OCI-LY7 (cell line): ENCODE measurements around the gene CAAP1. TPM values are rescaled to one million over a fixed set of nuclear protein-coding genes. Genes with fewer than 3 reads are reported as not detected.

Experiments used
- BruUV-seq: library from RNA; stranded (reverse); fragments of 400-500 nt; replicated peaks from 2 replicates; lab custom pipeline; 2021; lab: Mats Ljungman, UMichigan
- CTCF ChIA-PET: fragments of 300-600 bp; sonication (Branson Sonifier 250); formaldehyde crosslinking; loops from one replicate; lab custom pipeline; 2022; ENCODE audit warnings: antibody characterized with exemption; ENCODE audit not compliant: unreplicated experiment; lab: Charles Lee
- POLR2A ChIA-PET: fragments of 300-600 bp; sonication (Branson Sonifier 250); formaldehyde crosslinking; loops from one replicate; lab custom pipeline; 2022; ENCODE audit warnings: antibody characterized with exemption; lab: Charles Lee
- DNase-seq: peaks from one replicate; pipeline ENCODE4 v3.0.0-alpha.2; 2015; ENCODE audit warnings: low spot score
- H2AFZ ChIP-seq: fragments of 200-600 bp; sonication (generic), shearing (Covaris generic); 2 replicates; pipeline ENCODE4 v1.6.1; 2014; ENCODE audit warnings: mild to moderate bottlenecking, antibody characterized with exemption, low read length, moderate library complexity
- H3K27ac ChIP-seq: fragments of 200-600 bp; sonication (generic); 2 replicates; pipeline ENCODE4 v1.5.1; 2014; ENCODE audit warnings: mixed run types, low read depth, mild to moderate bottlenecking, moderate library complexity, low read length, inconsistent platforms; ENCODE audit not compliant: poor library complexity, severe bottlenecking
- H3K36me3 ChIP-seq: fragments of 200-600 bp; sonication (generic); 2 replicates; pipeline ENCODE4 v1.6.1; 2014; ENCODE audit warnings: mild to moderate bottlenecking, antibody characterized with exemption, low read length, moderate library complexity, mixed read lengths; ENCODE audit not compliant: insufficient read depth
- H3K4me1 ChIP-seq: fragments of 200-600 bp; sonication (generic); 2 replicates; pipeline ENCODE4 v1.5.1; 2014; ENCODE audit warnings: mild to moderate bottlenecking, low read length; ENCODE audit not compliant: insufficient read depth, poor library complexity, severe bottlenecking
- H3K4me2 ChIP-seq: fragments of 200-600 bp; sonication (generic); 2 replicates; pipeline ENCODE4 v1.6.1; 2014; ENCODE audit warnings: mild to moderate bottlenecking, low read length
- H3K4me3 ChIP-seq: fragments of 200-600 bp; sonication (generic); 2 replicates; pipeline ENCODE4 v1.5.1; 2014; ENCODE audit warnings: mild to moderate bottlenecking, low read depth, low read length; ENCODE audit not compliant: poor library complexity, severe bottlenecking
- H3K79me2 ChIP-seq: fragments of 200-600 bp; sonication (generic); 2 replicates; pipeline ENCODE4 v1.6.1; 2016; ENCODE audit warnings: low read depth, mild to moderate bottlenecking, low read length, moderate library complexity, mixed read lengths; ENCODE audit not compliant: insufficient read depth
- H3K9me2 ChIP-seq: fragments of 200-600 bp; sonication (generic); 2 replicates; pipeline ENCODE4 v1.6.1; 2016; ENCODE audit warnings: mild to moderate bottlenecking, low read length, mixed read lengths; ENCODE audit not compliant: insufficient read depth
- H3K9me3 ChIP-seq: fragments of 200-600 bp; sonication (generic); 2 replicates; pipeline ENCODE4 v1.6.1; 2014; ENCODE audit warnings: mild to moderate bottlenecking, mixed run types, low read length, mixed read lengths
- H4K20me1 ChIP-seq: fragments of 200-600 bp; sonication (generic); 2 replicates; pipeline ENCODE4 v1.6.1; 2014; ENCODE audit warnings: mild to moderate bottlenecking, antibody characterized with exemption, low read length, moderate library complexity, mixed read lengths; ENCODE audit not compliant: insufficient read depth
- EZH2phosphoT487 ChIP-seq: fragments of 200-600 bp; sonication (generic); IDR thresholded peaks from 2 replicates; pipeline ENCODE4 v1.6.1; 2018; ENCODE audit warnings: low read depth, borderline replicate concordance, mild to moderate bottlenecking, mixed run types, antibody characterized with exemption, low read length, moderate library complexity, mixed read lengths
- intact Hi-C: fragments of 100-400 bp; cut with micrococcal nuclease; formaldehyde crosslinking; loops from one replicate; pipeline ENCODE4 v1.10.0; 2022; ENCODE audit not compliant: unreplicated experiment
- total RNA-seq, 2 experiments: library from RNA; depleted of rRNA in 1 of 2; stranded (reverse); fragments of >200 nt in 1 of 2; shearing (Covaris generic) in 1 of 2; gene quantifications; 2 replicates each; pipeline ENCODE4 v1.2.3, GENCODE V29; 2014 to 2022
- TF ChIP-seq, protein P1 (sequence below): fragments of 200-600 bp; sonication (generic); conservative IDR thresholded peaks from 2 replicates; pipeline ENCODE4 v1.5.1; 2014; ENCODE audit warnings: mild to moderate bottlenecking, antibody characterized with exemption, low read length, moderate library complexity, mixed read lengths

CAAP1 gene
- total RNA-seq, 2 experiments from 2014 or later = 32.9 to 38.8 TPM

DNA sequence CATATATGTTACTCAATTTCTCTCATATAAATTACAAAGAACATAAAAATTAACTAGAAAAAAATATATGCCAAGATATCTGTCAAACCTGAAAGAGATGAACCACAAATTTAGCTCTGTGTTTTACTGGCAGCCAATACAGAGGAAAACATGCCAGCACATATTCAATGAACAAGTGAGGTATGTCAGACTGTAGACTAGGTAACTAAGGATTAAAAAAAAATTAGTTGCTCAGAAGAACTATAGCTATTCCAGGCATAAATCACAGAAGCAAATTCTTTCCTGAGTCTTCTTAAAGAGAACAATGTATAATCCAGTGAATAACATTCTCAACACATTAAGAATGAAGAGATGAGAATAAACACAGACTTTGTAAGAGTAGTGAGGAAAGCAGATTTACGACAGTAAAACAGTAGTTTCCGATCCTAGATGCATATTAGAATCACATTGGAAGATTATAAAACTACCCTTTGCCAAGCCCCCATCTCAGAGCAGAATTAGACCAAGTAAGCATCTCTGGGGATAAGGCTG is 20.6 kb upstream of the CAAP1 start:
- Histone ChIP-seq H3K9me2 (no peaks in the 10 kb centered on the region), H3K9me3 (no peaks in the 10 kb centered on the region), H4K20me1 (no peaks in the 10 kb centered on the region), H2AFZ (no peak overlapping the region), H3K27ac (no peak overlapping the region), H3K79me2 (no peaks in the 10 kb centered on the region), H3K4me2 (no peak overlapping the region), H3K4me3 (no peak overlapping the region), H3K4me1 (no peaks in the 10 kb centered on the region), H3K36me3 (peaks cover 81% of the 10 kb centered on the region)
- DNase-seq = no peak
- no TSS peak for BruUV-seq
- POLR2A ChIA-PET = interaction anchor here (0.6 to 2.0 kb wide), 3 partner anchors 10 to 20 kb away, joined by 3 to 6 read pairs (median 4); no protein-coding TSS in a partner anchor
- TF ChIP-seq EZH2phosphoT487 = no peak
- TF ChIP-seq, protein P1, sequence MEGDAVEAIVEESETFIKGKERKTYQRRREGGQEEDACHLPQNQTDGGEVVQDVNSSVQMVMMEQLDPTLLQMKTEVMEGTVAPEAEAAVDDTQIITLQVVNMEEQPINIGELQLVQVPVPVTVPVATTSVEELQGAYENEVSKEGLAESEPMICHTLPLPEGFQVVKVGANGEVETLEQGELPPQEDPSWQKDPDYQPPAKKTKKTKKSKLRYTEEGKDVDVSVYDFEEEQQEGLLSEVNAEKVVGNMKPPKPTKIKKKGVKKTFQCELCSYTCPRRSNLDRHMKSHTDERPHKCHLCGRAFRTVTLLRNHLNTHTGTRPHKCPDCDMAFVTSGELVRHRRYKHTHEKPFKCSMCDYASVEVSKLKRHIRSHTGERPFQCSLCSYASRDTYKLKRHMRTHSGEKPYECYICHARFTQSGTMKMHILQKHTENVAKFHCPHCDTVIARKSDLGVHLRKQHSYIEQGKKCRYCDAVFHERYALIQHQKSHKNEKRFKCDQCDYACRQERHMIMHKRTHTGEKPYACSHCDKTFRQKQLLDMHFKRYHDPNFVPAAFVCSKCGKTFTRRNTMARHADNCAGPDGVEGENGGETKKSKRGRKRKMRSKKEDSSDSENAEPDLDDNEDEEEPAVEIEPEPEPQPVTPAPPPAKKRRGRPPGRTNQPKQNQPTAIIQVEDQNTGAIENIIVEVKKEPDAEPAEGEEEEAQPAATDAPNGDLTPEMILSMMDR = no peak
- intact Hi-C loops = no loop called here
- CTCF ChIA-PET = no interaction called here

DNA sequence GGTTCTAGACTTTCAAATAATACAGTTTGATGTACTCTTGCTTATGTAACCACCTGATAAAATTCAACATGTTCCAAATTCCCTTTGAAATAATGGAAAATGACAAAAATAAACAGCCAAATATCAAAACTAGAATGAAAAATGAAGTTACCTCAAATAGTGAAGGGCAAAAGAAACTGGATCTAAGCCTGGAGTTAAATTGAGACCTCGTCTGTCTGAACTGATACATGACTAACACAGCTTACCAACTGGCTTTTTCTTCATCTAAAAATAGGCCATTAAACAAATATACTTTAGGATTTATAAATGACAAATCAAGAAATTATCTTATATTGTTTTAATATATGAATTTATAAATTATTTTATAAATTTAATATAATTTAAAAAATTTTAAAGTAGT is 12.1 kb upstream of the CAAP1 start:
- ChIA-PET CTCF (no interaction called here), POLR2A (no interaction called here)
- intact Hi-C loops = no loop called here
- Histone ChIP-seq H3K9me2 (no peaks in the 10 kb centered on the region), H3K4me2 (no peak overlapping the region), H3K27ac (no peak overlapping the region), H2AFZ (no peak overlapping the region), H3K4me1 (no peaks in the 10 kb centered on the region), H3K9me3 (no peaks in the 10 kb centered on the region), H3K4me3 (no peak overlapping the region), H3K79me2 (no peaks in the 10 kb centered on the region), H3K36me3 (peaks cover 61% of the 10 kb centered on the region), H4K20me1 (no peaks in the 10 kb centered on the region)
- TF ChIP-seq, protein P1 = no peak
- no peak for TF ChIP-seq EZH2phosphoT487
- DNase-seq = no peak
- no TSS peak for BruUV-seq

DNA sequence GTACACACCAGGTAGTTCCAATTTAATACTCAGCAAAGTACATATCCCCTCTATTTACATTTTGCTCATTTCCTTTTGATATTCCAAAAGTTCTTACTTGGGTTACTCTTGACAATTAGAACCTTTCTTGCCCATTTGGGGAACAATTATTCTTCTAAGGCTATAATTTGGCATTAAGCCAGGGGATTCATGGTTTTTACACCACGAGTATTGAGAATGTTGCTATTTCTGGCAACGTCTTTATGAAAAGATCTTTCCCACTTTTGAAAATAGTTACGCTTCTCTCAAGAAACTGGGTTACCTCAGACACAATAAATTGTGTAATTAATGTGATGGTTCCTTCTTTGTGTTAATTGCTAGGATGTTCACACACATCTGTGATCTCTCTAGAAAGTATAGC is 11.5 kb upstream of the CAAP1 start:
- no peak overlapping the region for H3K27ac ChIP-seq
- no peaks in the 10 kb centered on the region for H3K9me3 ChIP-seq
- POLR2A ChIA-PET = interaction anchor here (1.0 kb wide), 1 partner anchor 15 kb away, joined by 3 read pairs; no protein-coding TSS in a partner anchor
- TF ChIP-seq, protein P1 = no peak
- TF ChIP-seq EZH2phosphoT487 = no peak
- H2AFZ ChIP-seq = no peak overlapping the region
- H3K4me3 ChIP-seq = no peak overlapping the region
- DNase-seq = no peak
- H3K79me2 ChIP-seq = no peaks in the 10 kb centered on the region
- H3K9me2 ChIP-seq = no peaks in the 10 kb centered on the region
- H3K4me1 ChIP-seq = no peaks in the 10 kb centered on the region
- CTCF ChIA-PET = no interaction called here
- peaks cover 55% of the 10 kb centered on the region for H3K36me3 ChIP-seq
- intact Hi-C loops = no loop called here
- H4K20me1 ChIP-seq = no peaks in the 10 kb centered on the region
- no TSS peak for BruUV-seq
- no peak overlapping the region for H3K4me2 ChIP-seq
